SK-N-MC (cell line): ENCODE measurements around the gene ANKRD33.

Source experiments
- DNase-seq: peaks from one replicate; pipeline ENCODE4 v3.0.0-alpha.2; 2011; ENCODE audit warnings: low read depth, low spot score
- H3K27ac ChIP-seq: fragments of 200-600 bp; sonication (generic); 2 replicates; pipeline ENCODE4 v1.5.1; 2016; ENCODE audit warnings: mixed run types
- H3K36me3 ChIP-seq: fragments of 200-600 bp; sonication (generic); 2 replicates; pipeline ENCODE4 v1.6.1; 2017; ENCODE audit warnings: antibody characterized with exemption, low read length, mixed read lengths; ENCODE audit not compliant: insufficient read depth
- H3K4me3 ChIP-seq: fragments of 200-600 bp; sonication (generic); 2 replicates; pipeline ENCODE4 v1.5.1; 2016
- H3K9ac ChIP-seq: fragments of 200-600 bp; sonication (generic); 2 replicates; pipeline ENCODE4 v1.8.0; 2017; ENCODE audit warnings: mixed run types, mixed read lengths; ENCODE audit not compliant: insufficient read length
- H3K9me3 ChIP-seq: fragments of 200-600 bp; sonication (generic); 2 replicates; pipeline ENCODE4 v1.6.1; 2017; ENCODE audit warnings: low read depth, mild to moderate bottlenecking, antibody characterized with exemption, low read length, moderate library complexity, mixed read lengths
- EZH2 ChIP-seq: fragments of 200-600 bp; sonication (generic); IDR thresholded peaks from one replicate; pipeline ENCODE4 v1.6.1; 2017; ENCODE audit warnings: antibody characterized with exemption
- FOXP2 ChIP-seq: optimal IDR thresholded peaks from 2 replicates; pipeline ENCODE3; 2011; ENCODE audit warnings: mild to moderate bottlenecking, moderate library complexity; ENCODE audit not compliant: insufficient read depth; ENCODE audit errors: extremely low read length, control extremely low read depth
- POLR2AphosphoS5 ChIP-seq: IDR thresholded peaks from 2 replicates; pipeline ENCODE4 v1.6.1; 2012; ENCODE audit warnings: mild to moderate bottlenecking, low read depth, low read length, borderline replicate concordance

ANKRD33 gene

GRCh38 chr12:51898937-51899336, 11.0 kb downstream of the ANKRD33 start:
- H3K36me3 ChIP-seq = no peaks in the 10 kb centered on the region
- TF ChIP-seq POLR2AphosphoS5 = no peak
- no peak for TF ChIP-seq EZH2
- TF ChIP-seq FOXP2 = no peak
- no peak for DNase-seq
- no peak overlapping the region for H3K9ac ChIP-seq
- no peak overlapping the region for H3K4me3 ChIP-seq
- no peaks in the 10 kb centered on the region for H3K9me3 ChIP-seq
- no peak overlapping the region for H3K27ac ChIP-seq

GRCh38 chr12:51900323-51900889, 12.5 kb downstream of the ANKRD33 start:
- Histone ChIP-seq H3K36me3 (no peaks in the 10 kb centered on the region), H3K9me3 (no peaks in the 10 kb centered on the region), H3K9ac (no peak overlapping the region), H3K27ac (no peak overlapping the region), H3K4me3 (no peak overlapping the region)
- TF ChIP-seq EZH2 (no peak), POLR2AphosphoS5 (no peak), FOXP2 (no peak)
- no peak for DNase-seq

- H3K27ac ChIP-seq = no peak overlapping the region
- no peak overlapping the region for H3K4me3 ChIP-seq
- H3K9ac ChIP-seq = no peak overlapping the region
- H3K36me3 ChIP-seq = no peaks in the 10 kb centered on the region
- no peak for DNase-seq
- H3K9me3 ChIP-seq = no peaks in the 10 kb centered on the region
- TF ChIP-seq FOXP2 (no peak), POLR2AphosphoS5 (no peak), EZH2 (no peak)
These were observed 13.4 kb downstream of the ANKRD33 start for GRCh38 chr12:51901121-51901817.

DNA sequence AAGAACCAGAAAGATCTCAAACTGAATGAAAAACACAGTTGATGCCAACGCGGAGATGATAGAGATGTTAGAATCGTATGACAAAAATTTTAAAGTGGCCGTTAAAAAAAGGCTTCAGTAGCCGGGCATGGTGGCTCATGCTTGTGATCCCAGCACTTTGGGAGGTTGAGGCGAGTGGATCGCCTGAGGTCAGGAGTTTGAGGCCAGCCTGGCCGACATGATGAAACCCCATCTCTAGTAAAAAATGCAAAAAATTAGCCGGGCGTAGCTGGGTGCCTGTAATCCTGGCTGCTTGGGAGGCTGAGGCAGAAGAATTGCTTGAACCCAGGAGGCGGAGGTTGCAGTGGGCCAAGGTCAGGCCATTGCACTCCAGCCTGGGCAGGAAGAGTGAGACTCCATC, 14.0 kb downstream of the ANKRD33 start:
- no peaks in the 10 kb centered on the region for H3K9me3 ChIP-seq

DNA sequence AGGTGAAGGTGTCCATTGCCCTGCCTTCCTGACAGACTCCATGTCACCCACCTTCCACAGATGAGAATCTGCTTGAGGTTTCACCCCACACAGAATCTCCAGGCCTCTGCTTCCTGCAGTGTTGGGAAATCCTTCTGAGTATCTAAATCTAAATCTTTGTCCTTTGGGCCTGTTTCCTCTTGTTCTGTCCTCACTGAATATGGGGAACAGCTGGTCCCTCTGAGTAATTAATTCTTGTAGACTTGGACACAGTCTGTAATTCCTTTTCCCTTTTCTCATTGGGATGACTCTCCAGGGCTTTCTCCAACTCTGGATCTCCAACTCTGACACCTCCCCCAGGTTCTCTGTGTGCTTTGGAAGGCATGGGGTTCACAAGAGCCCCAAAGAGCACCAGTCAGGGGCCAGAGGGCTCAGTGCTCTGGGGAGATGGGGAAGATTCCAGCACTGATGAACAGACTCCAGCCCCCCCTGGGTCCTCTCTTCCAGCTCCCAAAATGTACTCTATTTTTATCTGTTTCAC, 17.1 kb downstream of the ANKRD33 start:
- Histone ChIP-seq H3K4me3 (no peak overlapping the region), H3K9me3 (no peaks in the 10 kb centered on the region), H3K9ac (no peak overlapping the region), H3K36me3 (no peaks in the 10 kb centered on the region), H3K27ac (no peak overlapping the region)
- TF ChIP-seq POLR2AphosphoS5 (no peak), EZH2 (no peak), FOXP2 (no peak)
- DNase-seq = no peak

More for the DNA sequence above, 14.0 kb downstream of the ANKRD33 start:
- no peak overlapping the region for H3K4me3 ChIP-seq
- no peak for TF ChIP-seq FOXP2
- H3K27ac ChIP-seq = no peak overlapping the region
- no peak for DNase-seq
- H3K36me3 ChIP-seq = no peaks in the 10 kb centered on the region
- H3K9ac ChIP-seq = no peak overlapping the region

- DNase-seq = no peak
- TF ChIP-seq POLR2AphosphoS5 (no peak), EZH2 (no peak), FOXP2 (no peak)
- Histone ChIP-seq H3K9me3 (no peaks in the 10 kb centered on the region), H3K27ac (no peak overlapping the region), H3K36me3 (no peaks in the 10 kb centered on the region), H3K4me3 (no peak overlapping the region), H3K9ac (no peak overlapping the region)
These were observed 17.8 kb downstream of the ANKRD33 start for GRCh38 chr12:51905471-51906429.

DNA sequence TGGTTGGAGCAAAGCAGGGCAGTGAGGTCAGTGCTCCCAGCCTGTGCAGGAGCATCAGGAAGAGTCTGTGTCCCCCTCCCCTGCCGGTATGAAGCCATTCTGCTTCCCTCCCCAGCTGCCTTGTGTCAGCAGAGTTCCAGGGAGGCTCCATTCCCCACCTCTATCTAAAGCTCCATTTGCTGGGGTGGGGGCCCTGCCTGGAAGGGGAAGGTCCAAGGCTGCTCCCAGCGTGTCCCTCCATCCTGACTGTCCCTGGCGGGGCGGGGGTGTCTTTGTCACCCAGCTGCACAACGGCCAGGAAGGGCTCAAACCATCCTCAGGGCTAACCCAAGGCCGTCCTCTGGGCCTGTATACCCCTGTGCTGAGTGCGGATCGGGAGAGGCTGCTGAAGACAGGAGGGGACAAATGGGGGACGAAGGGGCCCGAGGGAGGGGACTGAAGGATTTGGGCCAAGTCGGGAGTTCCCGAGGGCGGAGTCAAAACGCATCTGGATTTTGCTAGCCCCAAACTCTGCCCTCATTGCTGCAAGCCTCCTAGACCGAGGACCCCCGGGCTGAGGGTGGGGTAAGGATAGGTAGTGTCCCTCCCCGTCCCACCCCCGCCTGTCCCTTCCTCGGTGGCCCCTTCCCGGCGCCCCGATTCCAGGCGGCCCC, 18.7 kb downstream of the ANKRD33 start:
- no peak overlapping the region for H3K9ac ChIP-seq
- no peaks in the 10 kb centered on the region for H3K9me3 ChIP-seq
- no peak overlapping the region for H3K27ac ChIP-seq
- H3K36me3 ChIP-seq = no peaks in the 10 kb centered on the region
- no peak overlapping the region for H3K4me3 ChIP-seq
- TF ChIP-seq EZH2 = no peak
- TF ChIP-seq FOXP2 = no peak
- no peak for TF ChIP-seq POLR2AphosphoS5
- DNase-seq = no peak
